Neuronal stem cell (in vitro differentiated cells): ENCODE measurements around the gene DCC.

ENCODE experiments used
- DNase-seq: peaks from one replicate; pipeline ENCODE4 v3.0.0-alpha.2; 2013; ENCODE audit warnings: low spot score
- H2AFZ ChIP-seq: one replicate; pipeline ENCODE4 v1.6.1; 2013; ENCODE audit warnings: mild to moderate bottlenecking, low read length, inconsistent platforms
- H2AK5ac ChIP-seq: 2 replicates; pipeline ENCODE4 v1.6.1; 2013; ENCODE audit warnings: low read depth, mild to moderate bottlenecking, inconsistent platforms, low read length, moderate library complexity, mixed read lengths
- H2BK120ac ChIP-seq: 2 replicates; pipeline ENCODE4 v1.6.1; 2013; ENCODE audit warnings: low read depth, mild to moderate bottlenecking, inconsistent platforms, low read length, moderate library complexity, mixed read lengths
- H2BK12ac ChIP-seq: one replicate; pipeline ENCODE4 v1.6.1; 2013; ENCODE audit warnings: low read length, inconsistent platforms
- H2BK15ac ChIP-seq: 2 replicates; pipeline ENCODE4 v1.6.1; 2013; ENCODE audit warnings: mild to moderate bottlenecking, low read length, inconsistent platforms, mixed read lengths
- H2BK5ac ChIP-seq: one replicate; pipeline ENCODE4 v1.6.1; 2013; ENCODE audit warnings: inconsistent platforms, mild to moderate bottlenecking, low read length, moderate library complexity
- H3K14ac ChIP-seq: one replicate; pipeline ENCODE4 v1.6.1; 2013; ENCODE audit warnings: low read length, inconsistent platforms
- H3K18ac ChIP-seq: 2 replicates; pipeline ENCODE4 v1.6.1; 2013; ENCODE audit warnings: low read length, inconsistent platforms
- H3K23ac ChIP-seq: 2 replicates; pipeline ENCODE4 v1.6.1; 2013; ENCODE audit warnings: low read depth, mild to moderate bottlenecking, mixed read lengths, low read length, inconsistent platforms; ENCODE audit not compliant: poor library complexity
- H3K27ac ChIP-seq: replicated peaks from 3 replicates; pipeline ENCODE4 v1.5.1; 2013; ENCODE audit warnings: low read length, inconsistent platforms
- H3K27me3 ChIP-seq, 3 experiments: 2 replicates each; pipeline ENCODE4 v1.6.1; 2013; ENCODE audit warnings: low read length in 3 of 3, mild to moderate bottlenecking in 2 of 3, inconsistent platforms in 1 of 3, low read depth in 1 of 3, mixed read lengths in 1 of 3, moderate library complexity in 1 of 3; ENCODE audit not compliant: control insufficient read depth in 3 of 3, insufficient read depth in 3 of 3
- H3K36me3 ChIP-seq, 2 donors: replicated peaks in 1 of 2; 2 replicates each; pipeline ENCODE4 v1.6.1; 2013; ENCODE audit warnings: low read length in 2 of 2; ENCODE audit not compliant: control insufficient read depth in 2 of 2, insufficient read depth in 2 of 2
- H3K4ac ChIP-seq: 2 replicates; pipeline ENCODE4 v1.6.1; 2013; ENCODE audit warnings: inconsistent platforms, mild to moderate bottlenecking, low read length, moderate library complexity
- H3K4me1 ChIP-seq, 2 donors: 1 replicate in 1 of 2; 2 replicates in 1 of 2; pipeline ENCODE4 v1.6.1; 2013; ENCODE audit warnings: low read length in 2 of 2, low read depth in 1 of 2; ENCODE audit not compliant: control insufficient read depth in 2 of 2, insufficient read depth in 1 of 2
- H3K4me2 ChIP-seq: one replicate; pipeline ENCODE4 v1.6.1; 2013; ENCODE audit warnings: mild to moderate bottlenecking, low read length, inconsistent platforms; ENCODE audit not compliant: insufficient read depth, poor library complexity, severe bottlenecking
- H3K4me3 ChIP-seq, 2 donors: 2 replicates each; pipeline ENCODE4 v1.5.1; 2013; ENCODE audit warnings: low read length in 2 of 2, mild to moderate bottlenecking in 2 of 2, inconsistent platforms in 1 of 2, moderate library complexity in 1 of 2
- H3K79me1 ChIP-seq: one replicate; pipeline ENCODE4 v1.6.1; 2013; ENCODE audit warnings: low read depth, mild to moderate bottlenecking, inconsistent platforms, low read length, moderate library complexity
- H3K9ac ChIP-seq: one replicate; pipeline ENCODE4 v1.6.1; 2013; ENCODE audit warnings: mild to moderate bottlenecking, low read depth, low read length, inconsistent platforms; ENCODE audit not compliant: poor library complexity
- H3K9me3 ChIP-seq, 2 donors: replicated peaks in 1 of 2; 2 replicates each; pipeline versions ENCODE3 to v1.6.1; 2013; ENCODE audit warnings: low read length in 2 of 2, mild to moderate bottlenecking in 2 of 2, inconsistent platforms in 1 of 2, low read depth in 1 of 2, mixed read lengths in 1 of 2, moderate library complexity in 1 of 2; ENCODE audit not compliant: control insufficient read depth in 2 of 2, insufficient read depth in 1 of 2
- H4K8ac ChIP-seq: one replicate; pipeline ENCODE4 v1.6.1; 2013; ENCODE audit warnings: low read depth, mild to moderate bottlenecking, inconsistent platforms, low read length, moderate library complexity
- H4K91ac ChIP-seq: one replicate; pipeline ENCODE4 v1.6.1; 2013; ENCODE audit warnings: low read length, low read depth, mild to moderate bottlenecking, inconsistent platforms; ENCODE audit not compliant: poor library complexity
- WGBS, 2 donors: extraction: QIAGEN DNeasy Blood & Tissue Kit; methylation state at CpG; one replicate each; pipeline ENCODE4 v1.1.7; 2013; ENCODE audit warnings: missing lambda C conversion rate in 2 of 2, mixed read lengths in 1 of 2; ENCODE audit not compliant: insufficient read length in 2 of 2, insufficient replicate concordance in 1 of 2; ENCODE audit errors: extremely low coverage in 2 of 2; 5-methylcytosine and 5-hydroxymethylcytosine counted together

The DCC gene

GRCh38 chr18:53283708-53284107 is 943.7 kb downstream of the DCC start:
- no peak overlapping the region for H3K27ac ChIP-seq
- peaks cover 0 to 2% of the 10 kb centered on the region in 2 donors for H3K4me1 ChIP-seq

GRCh38 chr18:53305461-53305860 is 965.5 kb downstream of the DCC start:
- Histone ChIP-seq H2BK15ac (no peak overlapping the region), H3K27me3 (no peaks in the 10 kb centered on the region), H3K4ac (no peak overlapping the region), H3K4me2 (no peak overlapping the region), H3K9me3 (peaks cover 0 to 9% of the 10 kb centered on the region in 2 donors), H3K23ac (no peak overlapping the region), H4K91ac (no peak overlapping the region), H2AFZ (no peak overlapping the region), H4K8ac (no peak overlapping the region), H2BK12ac (no peak overlapping the region), H3K4me1 (no peaks in the 10 kb centered on the region), H3K27ac (no peak overlapping the region), H3K79me1 (no peaks in the 10 kb centered on the region), H3K14ac (no peak overlapping the region), H2BK120ac (no peak overlapping the region), H2AK5ac (no peak overlapping the region), H3K4me3 (no peak overlapping the region), H2BK5ac (no peak overlapping the region), H3K9ac (no peak overlapping the region), H3K18ac (no peak overlapping the region), H3K36me3 (no peaks in the 10 kb centered on the region)
- no peak for DNase-seq
- WGBS, 2 donors = no CpG with 5 or more reads among the region's 6 CpGs

More at GRCh38 chr18:53283708-53284107, 943.7 kb downstream of the DCC start:
- WGBS, 2 donors = no CpG with 5 or more reads among the region's 2 CpGs
- no peak overlapping the region for H2AK5ac ChIP-seq
- no peaks in the 10 kb centered on the region for H3K9me3 ChIP-seq
- no peak overlapping the region for H4K8ac ChIP-seq
- no peak overlapping the region for H3K23ac ChIP-seq
- no peak overlapping the region for H2AFZ ChIP-seq
- no peak for DNase-seq
- H3K4me3 ChIP-seq = no peak overlapping the region
- no peak overlapping the region for H3K14ac ChIP-seq
- H3K36me3 ChIP-seq = no peaks in the 10 kb centered on the region
- H3K18ac ChIP-seq = no peak overlapping the region
- no peaks in the 10 kb centered on the region for H3K79me1 ChIP-seq
- no peak overlapping the region for H2BK12ac ChIP-seq
- no peak overlapping the region for H3K9ac ChIP-seq
- no peaks in the 10 kb centered on the region for H3K27me3 ChIP-seq
- H2BK120ac ChIP-seq = no peak overlapping the region
- H2BK15ac ChIP-seq = no peak overlapping the region
- no peak overlapping the region for H2BK5ac ChIP-seq
- no peak overlapping the region for H3K4ac ChIP-seq
- no peak overlapping the region for H3K4me2 ChIP-seq
- no peak overlapping the region for H4K91ac ChIP-seq

- Histone ChIP-seq H3K27ac (no peak overlapping the region), H3K9me3 (peaks cover 0 to 4% of the 10 kb centered on the region in 2 donors), H4K8ac (no peak overlapping the region), H3K18ac (no peak overlapping the region), H3K27me3 (no peaks in the 10 kb centered on the region), H2BK120ac (no peak overlapping the region), H3K4me2 (no peak overlapping the region), H2AK5ac (no peak overlapping the region), H3K4me3 (no peak overlapping the region), H4K91ac (no peak overlapping the region), H2BK12ac (no peak overlapping the region), H3K36me3 (no peaks in the 10 kb centered on the region), H2BK5ac (no peak overlapping the region), H3K4ac (no peak overlapping the region), H3K9ac (no peak overlapping the region), H3K14ac (no peak overlapping the region), H3K4me1 (no peaks in the 10 kb centered on the region), H2AFZ (no peak overlapping the region), H3K79me1 (no peaks in the 10 kb centered on the region), H3K23ac (no peak overlapping the region), H2BK15ac (no peak overlapping the region)
- WGBS, 2 donors = no CpG with 5 or more reads among the region's 2 CpGs
- no peak for DNase-seq
Measured at GRCh38 chr18:53319628-53320027, 979.6 kb downstream of the DCC start.

- H3K27ac ChIP-seq = no peak overlapping the region
- no peak overlapping the region for H2BK12ac ChIP-seq
- no peak overlapping the region for H4K8ac ChIP-seq
- H3K9me3 ChIP-seq = peaks cover 0 to 4% of the 10 kb centered on the region in 2 donors
- H4K91ac ChIP-seq = no peak overlapping the region
- H3K18ac ChIP-seq = no peak overlapping the region
- no peaks in the 10 kb centered on the region for H3K79me1 ChIP-seq
- H3K14ac ChIP-seq = no peak overlapping the region
- no peaks in the 10 kb centered on the region for H3K27me3 ChIP-seq
- DNase-seq = no peak
- H3K4me2 ChIP-seq = no peak overlapping the region
- H2BK15ac ChIP-seq = no peak overlapping the region
- H3K9ac ChIP-seq = no peak overlapping the region
- H3K4ac ChIP-seq = no peak overlapping the region
- H2BK5ac ChIP-seq = no peak overlapping the region
- no peak overlapping the region for H2AFZ ChIP-seq
- no peak overlapping the region for H2AK5ac ChIP-seq
- no CpG with 5 or more reads among the region's 1 CpG for WGBS, 2 donors
- H3K4me3 ChIP-seq = no peak overlapping the region
- H2BK120ac ChIP-seq = no peak overlapping the region
- no peaks in the 10 kb centered on the region for H3K36me3 ChIP-seq
- H3K4me1 ChIP-seq = peaks cover 0 to 2% of the 10 kb centered on the region in 2 donors
- H3K23ac ChIP-seq = no peak overlapping the region
Measured at GRCh38 chr18:53322163-53322562, 982.2 kb downstream of the DCC start.
